HFFc6 (cell line): Measurements from ENCODE around the gene CLCN6. TPM values are rescaled to one million over a fixed set of nuclear protein-coding genes. Genes with fewer than 3 reads are reported as not detected.
A peak's percentile ranks its signal among the peaks of the same experiment; 100 is the strongest.

Experiments
- DNase-seq: peaks from one replicate; pipeline ENCODE4 v3.0.0-alpha.2; 2018
- H3K27ac Mint-ChIP-seq: 2 replicates; pipeline ENCODE4 v1.8.0; 2020; ENCODE audit warnings: mild to moderate bottlenecking, mixed read lengths
- H3K27me3 Mint-ChIP-seq: 2 replicates; pipeline ENCODE4 v1.8.0; 2021; ENCODE audit warnings: mild to moderate bottlenecking, moderate library complexity, mixed read lengths; ENCODE audit not compliant: insufficient read depth
- H3K36me3 Mint-ChIP-seq: 2 replicates; pipeline ENCODE4 v1.8.0; 2021; ENCODE audit warnings: low read depth, mixed read lengths
- H3K4me1 Mint-ChIP-seq: 2 replicates; pipeline ENCODE4 v1.8.0; 2020; ENCODE audit warnings: low read depth, mixed read lengths
- H3K4me3 Mint-ChIP-seq: 2 replicates; pipeline ENCODE4 v1.8.0; 2020; ENCODE audit warnings: mild to moderate bottlenecking, moderate library complexity, mixed read lengths
- H3K9me3 Mint-ChIP-seq: 2 replicates; pipeline ENCODE4 v1.8.0; 2020; ENCODE audit warnings: mild to moderate bottlenecking, mixed read lengths
- CTCF ChIP-seq: fragments of 200-600 bp; sonication (generic); IDR thresholded peaks from 2 replicates; pipeline ENCODE4 v1.5.0; 2021; ENCODE audit warnings: antibody characterized with exemption, mild to moderate bottlenecking
- total RNA-seq, 6 experiments: library from RNA; stranded (reverse); fragmentation: NEBNext Ultra II Directional; extraction: Animal tissue kit (Norgen Biotek cat#: 25700); gene quantifications; 2 replicates in 1 of 6; 3 replicates in 5 of 6; pipeline ENCODE4 v1.2.3, GENCODE V29; 2021

Gene CLCN6
- total RNA-seq, 6 experiments from 2014 or later = 6.2 to 8.3 (median 7.9) TPM

- H3K4me3 Mint-ChIP-seq = no peak overlapping the region
- DNase-seq = no peak
- TF ChIP-seq CTCF = no peak
- H3K36me3 Mint-ChIP-seq = no peaks in the 10 kb centered on the region
- H3K27me3 Mint-ChIP-seq = peaks cover 30% of the 10 kb centered on the region
- H3K27ac Mint-ChIP-seq = no peak overlapping the region
- no peaks in the 10 kb centered on the region for H3K4me1 Mint-ChIP-seq
- no peaks in the 10 kb centered on the region for H3K9me3 Mint-ChIP-seq
Observed at GRCh38 chr1:11858158-11858557, 52.2 kb downstream of the CLCN6 start.

- no peak within 1 kb of the TSS for H3K27ac Mint-ChIP-seq
- H3K36me3 Mint-ChIP-seq = no peaks in the 10 kb centered on the region
- peaks cover 25% of the 10 kb centered on the region for H3K27me3 Mint-ChIP-seq
Observed at GRCh38 chr1:11858613-11858967, 52.6 kb downstream of the CLCN6 start, which contains the start of gene NPPB. Gene NPPB (minus strand): TSS chr1:11858945. CDS start chr1:11858833, 112 bp downstream.

GRCh38 chr1:11858968-11859871, 53.2 kb downstream of the CLCN6 start:
- H3K36me3 Mint-ChIP-seq = no peaks in the 10 kb centered on the region
- TF ChIP-seq CTCF = peak; percentile 48
- H3K4me1 Mint-ChIP-seq = no peaks in the 10 kb centered on the region
- H3K9me3 Mint-ChIP-seq = no peaks in the 10 kb centered on the region
- DNase-seq = peak; percentile 39
- no peak overlapping the region for H3K27ac Mint-ChIP-seq
- peaks cover 24% of the 10 kb centered on the region for H3K27me3 Mint-ChIP-seq
- H3K4me3 Mint-ChIP-seq = no peak overlapping the region

More at GRCh38 chr1:11858613-11858967, 52.6 kb downstream of the CLCN6 start, which contains the start of gene NPPB:
- Mint-ChIP-seq H3K4me3 (no peak within 1 kb of the TSS), H3K4me1 (no peaks in the 10 kb centered on the region), H3K9me3 (no peaks in the 10 kb centered on the region)
- no peak for TF ChIP-seq CTCF
- DNase-seq = no peak

- Mint-ChIP-seq H3K27me3 (peaks cover 21% of the 10 kb centered on the region), H3K36me3 (no peaks in the 10 kb centered on the region), H3K27ac (no peak overlapping the region), H3K4me1 (no peaks in the 10 kb centered on the region), H3K4me3 (no peak overlapping the region), H3K9me3 (no peaks in the 10 kb centered on the region)
- no peak for DNase-seq
- TF ChIP-seq CTCF = no peak
Observed at GRCh38 chr1:11860083-11860482, 54.1 kb downstream of the CLCN6 start.

GRCh38 chr1:11860587-11860986, 54.6 kb downstream of the CLCN6 start:
- Mint-ChIP-seq H3K4me1 (no peaks in the 10 kb centered on the region), H3K27ac (no peak overlapping the region), H3K27me3 (peaks cover 24% of the 10 kb centered on the region), H3K36me3 (no peaks in the 10 kb centered on the region), H3K9me3 (no peaks in the 10 kb centered on the region), H3K4me3 (no peak overlapping the region)
- TF ChIP-seq CTCF = no peak
- no peak for DNase-seq
